Adipocyte (in vitro differentiated cells): ENCODE data around the gene PGAP3.

ENCODE experiments used
- DNase-seq: peaks from one replicate; pipeline ENCODE4 v3.0.0-alpha.2; 2015; ENCODE audit warnings: low read depth
- H3K27me3 ChIP-seq: replicated peaks from 2 replicates; pipeline ENCODE4 v1.7.0; 2013; ENCODE audit warnings: mild to moderate bottlenecking, low read length, moderate library complexity; ENCODE audit not compliant: control insufficient read depth, insufficient read depth
- H3K36me3 ChIP-seq: 2 replicates; pipeline ENCODE4 v1.7.0; 2013; ENCODE audit warnings: low read length, mild to moderate bottlenecking, moderate library complexity; ENCODE audit not compliant: control insufficient read depth, insufficient read depth, severe bottlenecking
- H3K4me1 ChIP-seq: 2 replicates; pipeline ENCODE4 v1.7.0; 2013; ENCODE audit warnings: mild to moderate bottlenecking, low read length, moderate library complexity; ENCODE audit not compliant: control insufficient read depth, insufficient read depth
- H3K4me3 ChIP-seq: 2 replicates; pipeline ENCODE4 v1.7.0; 2013; ENCODE audit warnings: mild to moderate bottlenecking, low read length, moderate library complexity
- H3K9ac ChIP-seq: 2 replicates; pipeline ENCODE4 v1.7.0; 2013; ENCODE audit warnings: mild to moderate bottlenecking, low read length, moderate library complexity
- H3K9me3 ChIP-seq: 2 replicates; pipeline ENCODE4 v1.7.0; 2013; ENCODE audit warnings: mild to moderate bottlenecking, low read length, moderate library complexity; ENCODE audit not compliant: control insufficient read depth

The PGAP3 gene

GRCh38 chr17:39724731-39725130 is 36.9 kb upstream of the PGAP3 start:
- Histone ChIP-seq H3K4me3 (no peak overlapping the region), H3K36me3 (peaks cover 25% of the 10 kb centered on the region)
- DNase-seq = no peak

DNA sequence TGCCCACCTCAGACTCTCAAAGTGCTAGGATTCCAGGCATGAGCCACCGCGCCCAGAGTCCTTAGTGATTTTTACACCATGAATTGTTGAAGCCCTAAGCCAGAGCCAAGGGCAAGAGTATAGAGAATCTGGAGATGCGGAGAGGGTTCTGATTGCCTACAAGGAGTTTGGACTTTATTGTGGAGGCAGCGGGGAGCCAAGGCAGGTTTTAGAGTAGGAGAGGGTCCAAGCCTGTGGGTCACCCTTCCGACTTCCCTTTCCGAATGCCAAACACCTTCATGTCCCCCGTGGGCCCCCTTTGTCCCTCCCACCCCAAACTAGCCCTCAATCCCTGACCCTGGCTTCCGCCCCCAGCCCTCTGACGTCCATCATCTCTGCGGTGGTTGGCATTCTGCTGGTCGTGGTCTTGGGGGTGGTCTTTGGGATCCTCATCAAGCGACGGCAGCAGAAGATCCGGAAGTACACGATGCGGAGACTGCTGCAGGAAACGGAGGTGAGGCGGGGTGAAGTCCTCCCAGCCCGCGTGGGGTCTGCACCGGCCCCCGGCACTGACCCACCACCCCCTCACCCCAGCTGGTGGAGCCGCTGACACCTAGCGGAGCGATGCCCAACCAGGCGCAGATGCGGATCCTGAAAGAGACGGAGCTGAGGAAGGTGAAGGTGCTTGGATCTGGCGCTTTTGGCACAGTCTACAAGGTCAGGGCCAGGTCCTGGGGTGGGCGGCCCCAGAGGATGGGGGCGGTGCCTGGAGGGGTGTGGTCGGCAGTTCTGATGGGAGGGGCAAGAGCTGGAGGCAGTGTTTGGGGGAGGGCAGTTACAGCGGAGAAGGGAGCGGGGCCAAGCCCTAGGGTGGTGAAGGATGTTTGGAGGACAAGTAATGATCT is 35.4 kb upstream of the PGAP3 start:
- Histone ChIP-seq H3K36me3 (peaks cover 25% of the 10 kb centered on the region), H3K4me3 (no peak overlapping the region)

More at GRCh38 chr17:39724731-39725130, 36.9 kb upstream of the PGAP3 start:
- Histone ChIP-seq H3K27me3 (no peaks in the 10 kb centered on the region), H3K9me3 (no peaks in the 10 kb centered on the region), H3K4me1 (peaks cover 6% of the 10 kb centered on the region), H3K9ac (no peak overlapping the region)

DNA sequence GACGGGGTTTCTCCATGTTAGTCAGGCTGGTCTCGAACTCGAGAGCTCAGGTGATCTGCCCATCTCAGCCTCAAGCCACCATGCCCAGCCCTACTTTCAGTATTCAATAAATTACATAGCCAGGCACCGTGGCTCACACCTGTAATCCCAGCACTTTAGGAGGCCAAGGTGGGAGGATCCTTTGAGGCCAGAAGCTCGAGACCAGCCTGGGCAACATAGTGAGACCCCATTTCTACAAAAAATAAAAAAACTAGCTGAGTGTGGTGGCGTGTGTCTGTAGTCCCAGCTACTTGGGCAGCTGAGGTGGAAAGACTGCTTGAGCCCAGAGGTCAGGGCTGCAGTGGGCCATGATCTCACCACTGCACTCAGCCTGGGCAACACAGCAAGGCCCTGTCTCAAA is 34.2 kb upstream of the PGAP3 start:
- H3K9ac ChIP-seq = no peak overlapping the region
- H3K9me3 ChIP-seq = no peaks in the 10 kb centered on the region
- no peaks in the 10 kb centered on the region for H3K27me3 ChIP-seq
- DNase-seq = no peak
- H3K4me3 ChIP-seq = no peak overlapping the region
- peaks cover 27% of the 10 kb centered on the region for H3K36me3 ChIP-seq
- no peaks in the 10 kb centered on the region for H3K4me1 ChIP-seq

More for the DNA sequence above, 35.4 kb upstream of the PGAP3 start:
- Histone ChIP-seq H3K9ac (no peak overlapping the region), H3K4me1 (no peaks in the 10 kb centered on the region), H3K27me3 (no peaks in the 10 kb centered on the region), H3K9me3 (no peaks in the 10 kb centered on the region)
- no peak for DNase-seq

DNA sequence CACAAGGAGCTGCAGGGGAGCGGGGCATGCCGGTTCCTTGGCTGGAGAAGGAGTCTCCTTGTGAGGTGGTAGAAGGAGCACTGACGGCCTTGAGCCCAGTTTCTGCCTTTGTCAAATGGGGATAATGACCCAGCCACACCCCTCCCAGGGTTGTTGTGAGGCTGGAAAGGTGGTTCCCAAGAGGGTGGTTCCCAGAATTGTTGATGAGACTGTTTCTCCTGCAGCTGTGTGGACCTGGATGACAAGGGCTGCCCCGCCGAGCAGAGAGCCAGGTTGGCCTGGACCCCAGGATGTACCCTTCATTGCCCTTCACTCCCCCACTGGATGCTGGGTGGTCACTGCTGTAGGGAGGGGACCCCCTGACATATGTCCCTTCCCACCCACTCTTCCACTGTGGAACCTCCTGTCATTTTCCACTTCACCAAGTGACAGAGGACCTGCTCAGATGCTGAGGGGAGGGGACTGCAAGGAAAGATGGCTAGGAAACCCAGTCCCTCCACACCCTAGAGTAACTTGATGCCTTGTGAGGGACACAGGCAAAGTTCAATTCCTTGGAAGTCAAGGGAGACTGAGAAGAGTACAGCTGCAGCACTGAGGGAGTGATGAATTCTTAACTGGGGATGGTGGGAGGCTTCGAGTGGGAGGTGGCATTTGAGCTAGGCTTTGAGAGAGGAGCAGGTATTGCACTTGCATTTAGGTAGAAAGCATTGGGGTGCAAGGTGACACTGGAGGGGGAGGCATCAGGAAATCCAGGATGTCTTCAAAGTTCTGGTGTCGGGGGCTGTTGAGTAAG is 31.9 kb upstream of the PGAP3 start:
- H3K36me3 ChIP-seq = peaks cover 38% of the 10 kb centered on the region
- H3K4me3 ChIP-seq = no peak overlapping the region

GRCh38 chr17:39717660-39718059 is 29.8 kb upstream of the PGAP3 start:
- Histone ChIP-seq H3K27me3 (no peaks in the 10 kb centered on the region), H3K4me3 (no peak overlapping the region), H3K36me3 (peaks cover 40% of the 10 kb centered on the region), H3K9me3 (no peaks in the 10 kb centered on the region), H3K4me1 (no peaks in the 10 kb centered on the region), H3K9ac (no peak overlapping the region)
- DNase-seq = no peak

More for the DNA sequence above, 31.9 kb upstream of the PGAP3 start:
- no peaks in the 10 kb centered on the region for H3K9me3 ChIP-seq
- H3K4me1 ChIP-seq = no peaks in the 10 kb centered on the region
- H3K27me3 ChIP-seq = no peaks in the 10 kb centered on the region
- no peak for DNase-seq
- no peak overlapping the region for H3K9ac ChIP-seq

DNA sequence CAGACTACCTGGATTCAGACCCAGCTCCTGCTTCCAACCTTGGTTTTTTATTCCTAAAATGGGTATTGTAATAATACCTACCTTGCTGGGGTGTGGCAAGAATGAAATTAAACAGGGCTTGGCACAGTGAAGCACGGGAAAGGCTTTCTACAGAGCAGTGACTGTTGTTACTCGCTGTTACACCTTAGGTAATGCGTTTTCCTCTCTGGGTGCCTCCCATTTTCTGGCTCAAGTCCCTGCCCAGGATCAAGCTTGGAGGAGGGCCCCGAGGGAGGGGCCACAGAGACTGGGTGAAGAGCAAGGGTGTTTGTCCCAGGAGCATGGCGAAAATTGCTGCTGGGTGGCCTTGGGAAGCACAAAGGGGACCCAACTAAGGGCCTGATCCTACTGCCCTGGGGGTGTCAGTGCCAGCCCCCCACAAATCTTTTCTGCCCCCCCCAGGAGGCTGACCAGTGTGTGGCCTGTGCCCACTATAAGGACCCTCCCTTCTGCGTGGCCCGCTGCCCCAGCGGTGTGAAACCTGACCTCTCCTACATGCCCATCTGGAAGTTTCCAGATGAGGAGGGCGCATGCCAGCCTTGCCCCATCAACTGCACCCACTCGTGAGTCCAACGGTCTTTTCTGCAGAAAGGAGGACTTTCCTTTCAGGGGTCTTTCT is 29.2 kb upstream of the PGAP3 start:
- Histone ChIP-seq H3K36me3 (peaks cover 42% of the 10 kb centered on the region), H3K9ac (no peak overlapping the region), H3K4me3 (no peak overlapping the region), H3K9me3 (no peaks in the 10 kb centered on the region), H3K27me3 (no peaks in the 10 kb centered on the region), H3K4me1 (no peaks in the 10 kb centered on the region)
- DNase-seq = no peak

DNA sequence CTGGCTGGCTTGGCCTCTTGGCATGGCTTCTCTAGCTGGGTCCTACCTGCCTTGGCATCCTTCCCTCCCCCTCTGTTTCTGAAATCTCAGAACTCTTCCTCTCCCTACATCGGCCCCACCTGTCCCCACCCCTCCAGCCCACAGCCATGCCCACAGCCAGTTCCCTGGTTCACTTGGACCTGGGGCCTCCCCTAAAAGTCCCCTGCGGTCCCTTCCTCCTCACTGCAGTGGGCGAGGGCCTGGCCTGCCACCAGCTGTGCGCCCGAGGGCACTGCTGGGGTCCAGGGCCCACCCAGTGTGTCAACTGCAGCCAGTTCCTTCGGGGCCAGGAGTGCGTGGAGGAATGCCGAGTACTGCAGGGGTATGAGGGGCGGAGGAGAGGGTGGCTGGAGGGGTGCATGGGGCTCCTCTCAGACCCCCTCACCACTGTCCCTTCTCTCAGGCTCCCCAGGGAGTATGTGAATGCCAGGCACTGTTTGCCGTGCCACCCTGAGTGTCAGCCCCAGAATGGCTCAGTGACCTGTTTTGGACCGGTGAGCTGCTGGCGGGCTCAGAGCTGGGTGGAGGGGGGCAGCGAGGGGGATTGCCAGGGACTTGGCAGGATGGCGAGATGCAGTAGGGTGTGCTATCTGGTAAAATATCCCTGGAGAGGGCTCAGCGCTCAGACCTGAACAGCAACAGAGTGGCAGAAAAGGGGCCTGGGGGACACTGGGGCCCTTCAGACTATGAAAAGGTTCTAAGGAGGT is 28.4 kb upstream of the PGAP3 start:
- H3K36me3 ChIP-seq = peaks cover 48% of the 10 kb centered on the region
- H3K9me3 ChIP-seq = no peaks in the 10 kb centered on the region
- H3K4me1 ChIP-seq = no peaks in the 10 kb centered on the region
- no peaks in the 10 kb centered on the region for H3K27me3 ChIP-seq
- no peak for DNase-seq
- H3K4me3 ChIP-seq = no peak overlapping the region
- H3K9ac ChIP-seq = no peak overlapping the region

DNA sequence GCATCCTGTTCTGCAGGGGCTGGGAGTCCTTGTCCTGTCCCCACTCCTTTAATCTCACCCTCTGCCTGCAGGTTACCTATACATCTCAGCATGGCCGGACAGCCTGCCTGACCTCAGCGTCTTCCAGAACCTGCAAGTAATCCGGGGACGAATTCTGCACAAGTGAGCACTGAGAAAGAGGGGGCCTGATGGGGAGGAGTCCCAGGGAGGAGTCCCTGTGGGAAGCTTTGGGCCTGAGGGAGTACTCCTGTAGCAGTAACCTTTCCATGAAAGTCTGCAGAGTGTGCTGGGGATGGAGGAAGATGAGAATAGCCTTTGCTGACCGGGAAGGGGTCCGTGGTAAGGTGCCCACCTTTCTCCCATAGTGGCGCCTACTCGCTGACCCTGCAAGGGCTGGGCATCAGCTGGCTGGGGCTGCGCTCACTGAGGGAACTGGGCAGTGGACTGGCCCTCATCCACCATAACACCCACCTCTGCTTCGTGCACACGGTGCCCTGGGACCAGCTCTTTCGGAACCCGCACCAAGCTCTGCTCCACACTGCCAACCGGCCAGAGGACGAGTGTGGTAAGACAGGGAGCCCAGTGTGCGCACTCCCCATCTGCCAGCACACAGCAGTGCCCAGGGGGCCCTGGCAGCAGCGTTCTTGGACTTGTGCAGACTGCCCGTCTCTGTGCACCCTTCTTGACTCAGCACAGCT is 27.7 kb upstream of the PGAP3 start:
- peaks cover 50% of the 10 kb centered on the region for H3K36me3 ChIP-seq
- H3K4me3 ChIP-seq = no peak overlapping the region
- no peak overlapping the region for H3K9ac ChIP-seq
- no peaks in the 10 kb centered on the region for H3K9me3 ChIP-seq
- no peak for DNase-seq
- H3K4me1 ChIP-seq = no peaks in the 10 kb centered on the region
- H3K27me3 ChIP-seq = no peaks in the 10 kb centered on the region

DNA sequence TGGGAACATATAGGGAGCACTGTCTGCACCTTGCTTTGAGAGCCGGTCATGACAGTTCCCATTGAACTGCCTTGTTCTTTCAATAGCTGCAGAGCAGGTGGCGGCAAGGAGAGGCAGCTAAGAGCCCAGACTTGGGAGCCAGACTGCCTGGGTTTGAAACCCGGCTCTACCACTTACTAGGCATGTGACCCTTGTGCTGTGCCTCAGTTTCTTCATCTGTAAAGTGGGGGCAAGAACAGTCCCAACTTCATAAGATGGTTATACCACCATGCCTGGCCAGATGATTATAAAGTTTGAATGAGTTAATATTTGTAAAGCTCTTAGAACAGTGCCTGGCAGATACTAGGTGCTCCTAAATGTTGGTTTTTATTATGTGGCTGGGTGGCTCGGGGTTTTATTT is 26.4 kb upstream of the PGAP3 start:
- no peaks in the 10 kb centered on the region for H3K27me3 ChIP-seq
- no peak overlapping the region for H3K9ac ChIP-seq
- no peaks in the 10 kb centered on the region for H3K9me3 ChIP-seq
- DNase-seq = no peak
- H3K4me3 ChIP-seq = no peak overlapping the region
- peaks cover 60% of the 10 kb centered on the region for H3K36me3 ChIP-seq
- H3K4me1 ChIP-seq = no peaks in the 10 kb centered on the region

DNA sequence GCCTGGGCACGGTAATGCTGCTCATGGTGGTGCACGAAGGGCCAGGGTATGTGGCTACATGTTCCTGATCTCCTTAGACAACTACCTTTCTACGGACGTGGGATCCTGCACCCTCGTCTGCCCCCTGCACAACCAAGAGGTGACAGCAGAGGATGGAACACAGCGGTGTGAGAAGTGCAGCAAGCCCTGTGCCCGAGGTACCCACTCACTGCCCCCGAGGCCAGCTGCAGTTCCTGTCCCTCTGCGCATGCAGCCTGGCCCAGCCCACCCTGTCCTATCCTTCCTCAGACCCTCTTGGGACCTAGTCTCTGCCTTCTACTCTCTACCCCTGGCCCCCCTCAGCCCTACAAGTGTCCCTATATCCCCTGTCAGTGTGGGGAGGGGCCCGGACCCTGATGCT is 24.0 kb upstream of the PGAP3 start:
- no peak overlapping the region for H3K4me3 ChIP-seq
- peaks cover 68% of the 10 kb centered on the region for H3K36me3 ChIP-seq
- H3K27me3 ChIP-seq = no peaks in the 10 kb centered on the region
- H3K9ac ChIP-seq = no peak overlapping the region
- no peak for DNase-seq
- no peaks in the 10 kb centered on the region for H3K4me1 ChIP-seq
- no peaks in the 10 kb centered on the region for H3K9me3 ChIP-seq
